Lower leg skin (tissue), 3 donors: ENCODE measurements around the gene GCNT4.

Source experiments
- CTCF ChIP-seq, 3 donors: fragments of 450-650 bp; IDR thresholded peaks; one replicate each; pipeline ENCODE4 v1.5.1; 2016; ENCODE audit warnings: antibody characterized with exemption in 3 of 3, mild to moderate bottlenecking in 3 of 3, moderate library complexity in 2 of 3
- POLR2A ChIP-seq, 2 donors: fragments of 450-650 bp; IDR thresholded peaks; one replicate each; pipeline ENCODE4 v1.6.1; 2016 to 2017; ENCODE audit warnings: antibody characterized with exemption in 2 of 2, mild to moderate bottlenecking in 1 of 2, moderate library complexity in 1 of 2

DNA sequence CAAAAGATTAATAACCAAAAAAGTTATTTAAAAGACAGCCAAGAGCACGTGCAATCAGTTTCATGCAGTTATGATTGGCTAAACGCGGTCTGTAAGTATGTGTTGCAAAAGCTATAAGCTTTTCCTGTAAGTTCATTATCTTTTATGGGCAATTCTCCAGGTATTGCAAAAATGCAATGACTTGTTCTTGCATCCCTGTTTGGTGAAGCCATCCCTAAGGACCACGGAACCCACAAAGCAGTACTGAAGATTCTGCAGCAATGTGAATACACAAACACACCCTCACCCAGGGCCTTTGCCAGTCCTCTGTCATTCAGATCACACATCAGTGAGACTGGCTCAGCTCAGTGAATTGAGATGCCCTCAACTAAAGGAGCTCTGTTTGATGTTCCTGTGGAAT is 11.4 kb downstream of the GCNT4 start:
- TF ChIP-seq POLR2A (IDR thresholded peaks at IDR 0.05) = no peak
- TF ChIP-seq CTCF (IDR thresholded peaks at IDR 0.05) = no peak
